ENCODE results near the gene XDH. TPM values are rescaled to one million over a fixed set of nuclear protein-coding genes. Genes with fewer than 3 reads are reported as not detected.

XDH gene
- total and polyA plus RNA-seq, 9 donors = 0.12 to 0.13 TPM; not detected in 7

DNA sequence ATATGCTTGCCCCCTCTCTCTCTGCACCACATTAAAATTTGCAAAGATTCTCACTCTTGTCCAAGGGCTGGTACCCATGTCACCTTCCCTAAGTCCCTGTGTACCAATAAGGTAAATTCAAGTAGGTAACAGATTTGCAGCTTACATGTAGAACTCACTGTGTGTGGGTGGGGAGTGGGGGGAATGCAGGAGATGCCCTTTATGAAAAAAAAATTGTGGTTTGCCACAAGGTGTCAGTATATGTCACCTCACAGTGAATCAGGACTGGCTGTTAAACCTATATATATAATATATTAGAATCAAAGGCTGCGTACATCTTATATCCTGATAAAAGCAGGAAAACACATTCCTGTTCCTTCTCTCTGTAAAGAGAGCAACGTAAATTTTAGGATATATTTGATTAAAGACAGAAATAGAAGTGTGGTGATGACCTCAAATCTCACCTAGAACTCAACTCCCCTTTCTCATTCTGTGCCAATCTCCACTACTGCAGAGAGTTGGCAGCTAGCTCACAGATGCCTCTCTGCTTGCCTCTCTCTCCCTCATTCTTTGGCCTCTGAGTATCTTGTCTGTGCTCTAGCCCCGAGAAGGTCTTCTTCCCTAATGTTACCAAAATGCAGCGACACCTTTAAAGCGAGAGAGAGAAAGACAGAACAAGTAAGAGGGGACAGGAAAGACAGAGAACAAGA is 536 bp downstream of the XDH start:
- 49 to 61% (median 55%) methylated on average over 5 of the region's 5 CpGs for WGBS, 3 donors
- no peaks in the 10 kb centered on the region for H3K27me3 ChIP-seq
- H3K4me1 ChIP-seq (ENCODE audit: insufficient read depth) = no peaks in the 10 kb centered on the region
- no peak overlapping the region for H3K4me3 ChIP-seq
- TF ChIP-seq POLR2A (IDR thresholded peaks at IDR 0.05) = no peak
- TF ChIP-seq, protein P1, sequence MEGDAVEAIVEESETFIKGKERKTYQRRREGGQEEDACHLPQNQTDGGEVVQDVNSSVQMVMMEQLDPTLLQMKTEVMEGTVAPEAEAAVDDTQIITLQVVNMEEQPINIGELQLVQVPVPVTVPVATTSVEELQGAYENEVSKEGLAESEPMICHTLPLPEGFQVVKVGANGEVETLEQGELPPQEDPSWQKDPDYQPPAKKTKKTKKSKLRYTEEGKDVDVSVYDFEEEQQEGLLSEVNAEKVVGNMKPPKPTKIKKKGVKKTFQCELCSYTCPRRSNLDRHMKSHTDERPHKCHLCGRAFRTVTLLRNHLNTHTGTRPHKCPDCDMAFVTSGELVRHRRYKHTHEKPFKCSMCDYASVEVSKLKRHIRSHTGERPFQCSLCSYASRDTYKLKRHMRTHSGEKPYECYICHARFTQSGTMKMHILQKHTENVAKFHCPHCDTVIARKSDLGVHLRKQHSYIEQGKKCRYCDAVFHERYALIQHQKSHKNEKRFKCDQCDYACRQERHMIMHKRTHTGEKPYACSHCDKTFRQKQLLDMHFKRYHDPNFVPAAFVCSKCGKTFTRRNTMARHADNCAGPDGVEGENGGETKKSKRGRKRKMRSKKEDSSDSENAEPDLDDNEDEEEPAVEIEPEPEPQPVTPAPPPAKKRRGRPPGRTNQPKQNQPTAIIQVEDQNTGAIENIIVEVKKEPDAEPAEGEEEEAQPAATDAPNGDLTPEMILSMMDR (IDR thresholded peaks at IDR 0.05) = no peak
- no peak for TF ChIP-seq EP300 (IDR thresholded peaks at IDR 0.05)
- H3K36me3 ChIP-seq = no peaks in the 10 kb centered on the region
- no peaks in the 10 kb centered on the region for H3K9me3 ChIP-seq
- no peak for DNase-seq
- no peak overlapping the region for H3K27ac ChIP-seq
- intact Hi-C loops (cut with DNase I) = no loop called here

DNA sequence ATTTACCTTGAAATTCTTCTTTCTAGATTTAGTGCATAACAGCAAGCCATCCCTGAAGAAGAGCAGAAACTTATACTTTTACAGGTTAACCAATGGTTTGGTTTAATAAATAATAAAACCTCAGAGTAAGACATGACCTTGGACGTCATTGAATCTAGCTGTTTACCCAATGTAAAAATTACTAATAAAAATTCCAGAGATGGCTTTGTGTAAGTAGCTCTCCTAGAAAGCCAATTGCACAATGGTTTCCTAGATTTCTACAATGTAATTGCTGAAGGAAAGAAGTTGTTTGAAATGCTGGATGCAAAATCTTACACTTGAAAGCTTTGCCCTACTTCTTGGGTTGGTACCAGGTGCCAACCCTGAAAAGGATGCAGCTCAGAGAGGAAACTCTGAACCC is 1.5 kb downstream of the XDH start:
- Histone ChIP-seq H3K9me3 (no peaks in the 10 kb centered on the region), H3K4me3 (no peak overlapping the region), H3K36me3 (no peaks in the 10 kb centered on the region), H3K27ac (no peak overlapping the region), H3K27me3 (no peaks in the 10 kb centered on the region), H3K4me1 (ENCODE audit: insufficient read depth) (no peaks in the 10 kb centered on the region)
- WGBS, 3 donors = 0 to 7% (median 3%) methylated on average over 1 of the region's 1 CpG
- intact Hi-C loops (cut with DNase I) = no loop called here
- no peak for DNase-seq
- TF ChIP-seq EP300 (IDR thresholded peaks at IDR 0.05) (no peak), POLR2A (IDR thresholded peaks at IDR 0.05) (no peak)
- TF ChIP-seq, protein P1 (IDR thresholded peaks at IDR 0.05) = no peak

DNA sequence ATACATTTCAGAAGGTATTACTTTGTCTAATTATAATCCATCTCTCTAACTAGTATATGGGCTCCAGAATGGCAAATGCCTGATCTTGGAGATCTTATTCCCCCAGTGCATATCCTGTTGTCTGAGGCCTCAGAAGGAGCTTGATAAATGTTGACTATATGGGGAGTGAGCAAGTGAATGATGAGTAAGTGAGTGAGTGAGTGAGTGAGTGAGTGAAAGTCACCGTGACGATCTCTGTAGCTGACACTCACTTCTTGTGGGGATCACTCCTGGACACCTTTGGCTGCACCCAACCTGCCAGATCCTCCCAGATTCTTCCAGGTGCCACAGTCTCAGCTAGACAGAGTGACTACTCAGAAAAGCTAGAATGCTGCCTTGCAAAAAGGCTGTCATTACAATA is 2.8 kb downstream of the XDH start:
- Histone ChIP-seq H3K4me3 (no peak overlapping the region), H3K4me1 (ENCODE audit: insufficient read depth) (no peaks in the 10 kb centered on the region), H3K36me3 (no peaks in the 10 kb centered on the region), H3K9me3 (no peaks in the 10 kb centered on the region), H3K27me3 (no peaks in the 10 kb centered on the region), H3K27ac (no peak overlapping the region)
- TF ChIP-seq EP300 (IDR thresholded peaks at IDR 0.05) (no peak), POLR2A (IDR thresholded peaks at IDR 0.05) (no peak)
- TF ChIP-seq, protein P1 (IDR thresholded peaks at IDR 0.05) = no peak
- no peak for DNase-seq
- intact Hi-C loops (cut with DNase I) = no loop called here
- WGBS, 3 donors = 74 to 84% (median 78%) methylated on average over 2 of the region's 2 CpGs

DNA sequence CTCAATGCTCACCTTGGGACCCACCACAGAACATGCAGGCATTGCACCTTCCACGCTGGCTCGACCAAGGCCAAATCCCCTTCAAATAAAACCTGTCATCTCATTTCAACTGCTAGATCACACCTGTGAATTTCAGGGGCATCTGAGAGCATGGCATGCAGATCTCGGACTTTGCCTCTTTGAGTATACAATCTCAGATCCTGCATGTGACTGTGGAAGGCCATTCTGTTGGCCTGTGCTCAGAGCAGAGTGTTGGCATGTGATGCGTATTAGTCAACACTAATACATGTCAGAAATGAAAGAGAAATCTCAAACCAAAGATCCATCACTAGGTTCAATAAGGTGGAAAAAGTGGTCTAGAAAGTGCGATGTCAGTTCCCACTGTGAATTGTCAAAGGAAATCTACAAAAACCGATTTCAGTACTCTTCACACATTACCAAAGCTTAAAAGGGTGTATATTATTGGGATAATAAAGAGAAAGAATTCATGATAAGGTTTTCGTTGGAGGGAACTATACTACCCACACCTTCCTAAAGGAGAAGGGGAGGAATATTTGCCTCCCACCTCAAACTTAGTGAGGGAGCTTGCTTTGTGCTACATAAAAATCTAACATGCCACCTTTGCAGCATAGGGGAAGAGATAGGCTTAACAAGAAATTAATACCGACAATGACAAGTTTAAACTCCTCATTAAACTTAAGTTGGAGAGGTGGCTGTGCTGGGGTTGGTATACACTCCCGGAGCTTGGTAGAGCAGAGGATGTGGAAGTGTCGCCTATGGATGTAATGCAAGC is 7.8 kb downstream of the XDH start:
- no peak for DNase-seq
- Histone ChIP-seq H3K9me3 (no peaks in the 10 kb centered on the region), H3K36me3 (no peaks in the 10 kb centered on the region), H3K27me3 (no peaks in the 10 kb centered on the region), H3K27ac (no peak overlapping the region), H3K4me3 (no peak overlapping the region), H3K4me1 (ENCODE audit: insufficient read depth) (no peaks in the 10 kb centered on the region)
- TF ChIP-seq, protein P1 (IDR thresholded peaks at IDR 0.05) = no peak
- TF ChIP-seq EP300 (IDR thresholded peaks at IDR 0.05) (no peak), POLR2A (IDR thresholded peaks at IDR 0.05) (no peak)
- 80 to 82% (median 81%) methylated on average over 10 of the region's 10 CpGs for WGBS, 3 donors
- intact Hi-C loops (cut with DNase I) = no loop called here

Measured in ovary (tissue), 9 donors.